ENCODE data around the gene DPYSL5.

DNA sequence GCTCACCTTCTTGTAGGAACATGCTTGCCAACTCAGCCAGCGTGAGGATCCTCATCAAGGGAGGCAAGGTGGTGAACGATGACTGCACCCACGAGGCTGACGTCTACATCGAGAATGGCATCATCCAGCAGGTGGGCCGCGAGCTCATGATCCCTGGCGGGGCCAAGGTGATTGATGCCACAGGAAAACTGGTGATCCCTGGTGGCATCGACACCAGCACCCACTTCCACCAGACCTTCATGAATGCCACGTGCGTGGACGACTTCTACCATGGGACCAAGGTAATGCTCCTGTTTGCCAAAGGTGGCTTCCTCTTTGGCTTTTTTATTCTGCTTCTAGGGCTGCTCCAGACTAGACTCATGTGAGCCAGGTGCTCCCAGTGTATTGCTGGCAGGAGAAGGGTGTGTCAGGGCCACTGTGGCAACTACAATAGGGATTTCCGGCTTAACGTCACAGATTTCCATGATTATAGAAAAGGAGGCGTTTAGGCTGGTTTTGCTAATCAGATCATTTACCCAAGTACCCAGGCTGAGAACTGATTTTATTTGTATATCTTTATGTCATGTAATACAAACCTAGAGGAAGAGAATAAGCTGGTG lies 50.6 kb downstream of the DPYSL5 start:
- TF ChIP-seq BACH1 (IDR thresholded peaks at IDR 0.05; ENCODE audit: borderline replicate concordance), result no peak
- no peak for TF ChIP-seq SMARCA5 (IDR thresholded peaks at IDR 0.05)
- TF ChIP-seq EP300 (IDR thresholded peaks at IDR 0.05; ENCODE audit: borderline replicate concordance in 1 of 2, control insufficient read depth in 1 of 2, low read depth in 2 of 2, low read length in 2 of 2), result no peak
- TF ChIP-seq, protein P1, sequence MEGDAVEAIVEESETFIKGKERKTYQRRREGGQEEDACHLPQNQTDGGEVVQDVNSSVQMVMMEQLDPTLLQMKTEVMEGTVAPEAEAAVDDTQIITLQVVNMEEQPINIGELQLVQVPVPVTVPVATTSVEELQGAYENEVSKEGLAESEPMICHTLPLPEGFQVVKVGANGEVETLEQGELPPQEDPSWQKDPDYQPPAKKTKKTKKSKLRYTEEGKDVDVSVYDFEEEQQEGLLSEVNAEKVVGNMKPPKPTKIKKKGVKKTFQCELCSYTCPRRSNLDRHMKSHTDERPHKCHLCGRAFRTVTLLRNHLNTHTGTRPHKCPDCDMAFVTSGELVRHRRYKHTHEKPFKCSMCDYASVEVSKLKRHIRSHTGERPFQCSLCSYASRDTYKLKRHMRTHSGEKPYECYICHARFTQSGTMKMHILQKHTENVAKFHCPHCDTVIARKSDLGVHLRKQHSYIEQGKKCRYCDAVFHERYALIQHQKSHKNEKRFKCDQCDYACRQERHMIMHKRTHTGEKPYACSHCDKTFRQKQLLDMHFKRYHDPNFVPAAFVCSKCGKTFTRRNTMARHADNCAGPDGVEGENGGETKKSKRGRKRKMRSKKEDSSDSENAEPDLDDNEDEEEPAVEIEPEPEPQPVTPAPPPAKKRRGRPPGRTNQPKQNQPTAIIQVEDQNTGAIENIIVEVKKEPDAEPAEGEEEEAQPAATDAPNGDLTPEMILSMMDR (IDR thresholded peaks at IDR 0.05 in 2 of 3, conservative IDR thresholded peaks at IDR 0.05 in 1 of 3; ENCODE audit: control insufficient read depth in 2 of 3, extremely low read depth in 1 of 3, insufficient read depth in 1 of 3, low read depth in 3 of 3, low read length in 3 of 3), result no peak
- TF ChIP-seq RAD21 (IDR thresholded peaks at IDR 0.05; ENCODE audit: insufficient read depth, low read depth, low read length), result no peak
- no peak for TF ChIP-seq MTA2 (IDR thresholded peaks at IDR 0.05; ENCODE audit: low read depth)
- no peak for TF ChIP-seq EZH2 (IDR thresholded peaks at IDR 0.05; ENCODE audit: borderline replicate concordance, control insufficient read depth, low read depth, low read length)
- TF ChIP-seq SP1 (IDR thresholded peaks at IDR 0.05; ENCODE audit: low read depth, low read length), result no peak
- TF ChIP-seq KDM1A (IDR thresholded peaks at IDR 0.05; ENCODE audit: borderline replicate concordance), result no peak

Data from GM12878 (cell line).